ENCODE results near the gene SNTG2. TPM values are rescaled to one million over a fixed set of nuclear protein-coding genes. Genes with fewer than 3 reads are reported as not detected.

SNTG2 gene
- total and polyA plus RNA-seq, 10 of the 15 experiments (the other 5 are each of a cell fraction or from before 2014, with no cell fraction given) = not detected

- ChIA-PET RAD21 (ENCODE audit: unreplicated experiment) (no interaction called here), CTCF (no interaction called here), POLR2A (no interaction called here), SMC1A (ENCODE audit: uncharacterized antibody, unreplicated experiment) (no interaction called here)
- Histone ChIP-seq H3K9me3 (replicated peaks; ENCODE audit: control insufficient read depth, insufficient read depth, low read length) (no peaks in the 10 kb centered on the region), H3K79me2 (ENCODE audit: control insufficient read depth, insufficient read depth, low read length) (no peaks in the 10 kb centered on the region), H4K20me1 (ENCODE audit: control insufficient read depth, insufficient read depth) (no peaks in the 10 kb centered on the region), H3K4me3 (no peak overlapping the region), H3K27ac (ENCODE audit: control insufficient read depth, insufficient read depth) (no peak overlapping the region), H3K4me1 (ENCODE audit: control insufficient read depth, insufficient read depth, low read length) (no peaks in the 10 kb centered on the region), H2AFZ (ENCODE audit: control insufficient read depth, low read depth, low read length) (no peak overlapping the region), H3K9ac (ENCODE audit: control insufficient read depth, insufficient read depth, low read length) (no peak overlapping the region), H3K27me3 (replicated peaks in 1 of 2; ENCODE audit: control insufficient read depth in 2 of 2, insufficient read depth in 2 of 2, low read length in 1 of 2) (no peaks in the 10 kb centered on the region), H3K36me3 (ENCODE audit: control insufficient read depth in 2 of 2, insufficient read depth in 2 of 2, low read length in 1 of 2) (no peaks in the 10 kb centered on the region), H3K4me2 (ENCODE audit: control insufficient read depth, insufficient read depth) (no peak overlapping the region)
- FAIRE-seq (no peak), ATAC-seq (no peak), DNase-seq (ENCODE audit: low read depth, low spot score) (no peak)
- WGBS (ENCODE audit: insufficient coverage, insufficient replicate concordance, low lambda C conversion rate, missing lambda C conversion rate) = 7% methylated on average over 8 of the region's 8 CpGs
- intact Hi-C loops (cut with micrococcal nuclease; ENCODE audit: unreplicated experiment) = no loop called here
- in situ Hi-C loops (cut with MboI) = no loop called here
- TF ChIP-seq MYB (IDR thresholded peaks at IDR 0.05; ENCODE audit: borderline replicate concordance, low read depth, low read length) = no peak
- no peak for TF ChIP-seq ASH2L (IDR thresholded peaks at IDR 0.05; ENCODE audit: borderline replicate concordance, low read depth)
- TF ChIP-seq POLR2A (IDR thresholded peaks at IDR 0.05; ENCODE audit: low read depth, low read length) = no peak
- no peak for TF ChIP-seq ZBTB11 (CRISPR knock-in tag; IDR thresholded peaks at IDR 0.05)
- BruUV-seq (replicated peaks) = no TSS peak
Observed at GRCh38 chr2:1269812-1270211, 319.2 kb downstream of the SNTG2 start.

GRCh38 chr2:1272835-1273234 lies 322.2 kb downstream of the SNTG2 start:
- POLR2A ChIA-PET = no interaction called here
- Histone ChIP-seq H3K79me2 (ENCODE audit: control insufficient read depth, insufficient read depth, low read length) (no peaks in the 10 kb centered on the region), H3K36me3 (ENCODE audit: control insufficient read depth in 2 of 2, insufficient read depth in 2 of 2, low read length in 1 of 2) (no peaks in the 10 kb centered on the region), H4K20me1 (ENCODE audit: control insufficient read depth, insufficient read depth) (no peaks in the 10 kb centered on the region), H3K9ac (ENCODE audit: control insufficient read depth, insufficient read depth, low read length) (no peak overlapping the region), H3K27me3 (replicated peaks in 1 of 2; ENCODE audit: control insufficient read depth in 2 of 2, insufficient read depth in 2 of 2, low read length in 1 of 2) (no peaks in the 10 kb centered on the region), H2AFZ (ENCODE audit: control insufficient read depth, low read depth, low read length) (no peak overlapping the region), H3K4me3 (no peak overlapping the region), H3K9me3 (replicated peaks; ENCODE audit: control insufficient read depth, insufficient read depth, low read length) (no peaks in the 10 kb centered on the region), H3K4me1 (ENCODE audit: control insufficient read depth, insufficient read depth, low read length) (no peaks in the 10 kb centered on the region), H3K27ac (ENCODE audit: control insufficient read depth, insufficient read depth) (no peak overlapping the region), H3K4me2 (ENCODE audit: control insufficient read depth, insufficient read depth) (no peak overlapping the region)
- FAIRE-seq = no peak
- intact Hi-C loops (cut with micrococcal nuclease; ENCODE audit: unreplicated experiment) = no loop called here
- RAD21 ChIA-PET (ENCODE audit: unreplicated experiment) = no interaction called here
- ATAC-seq = no peak
- 50% methylated on average over 18 of the region's 18 CpGs for WGBS (ENCODE audit: insufficient coverage, insufficient replicate concordance, low lambda C conversion rate, missing lambda C conversion rate)
- BruUV-seq (replicated peaks) = no TSS peak
- SMC1A ChIA-PET (ENCODE audit: uncharacterized antibody, unreplicated experiment) = no interaction called here
- no peak for DNase-seq (ENCODE audit: low read depth, low spot score)
- in situ Hi-C loops (cut with MboI) = no loop called here
- CTCF ChIA-PET = no interaction called here
- TF ChIP-seq IRF4 (IDR thresholded peaks at IDR 0.05; ENCODE audit: low read depth, low read length) (no peak), POLR2A (IDR thresholded peaks at IDR 0.05; ENCODE audit: low read depth, low read length) (no peak), SMAD5 (IDR thresholded peaks at IDR 0.05; ENCODE audit: low read depth) (no peak), ASH2L (IDR thresholded peaks at IDR 0.05; ENCODE audit: borderline replicate concordance, low read depth) (no peak), SPI1 (IDR thresholded peaks at IDR 0.05; ENCODE audit: borderline replicate concordance, insufficient read depth, low read depth, low read length) (no peak), SIN3A (IDR thresholded peaks at IDR 0.05; ENCODE audit: low read depth, low read length) (no peak), BHLHE40 (IDR thresholded peaks at IDR 0.05; ENCODE audit: borderline replicate concordance in 1 of 2, low read depth in 2 of 2, low read length in 1 of 2) (no peak), ZSCAN29 (IDR thresholded peaks at IDR 0.05) (no peak), TCF7 (IDR thresholded peaks at IDR 0.05; ENCODE audit: borderline replicate concordance) (no peak), SMAD1 (IDR thresholded peaks at IDR 0.05; ENCODE audit: low read depth, partially characterized antibody) (no peak), E2F8 (IDR thresholded peaks at IDR 0.05; ENCODE audit: low read depth, partially characterized antibody) (no peak), BCL11A (IDR thresholded peaks at IDR 0.05; ENCODE audit: low read depth, low read length) (no peak)
